Measurements from ENCODE around the gene PIGH.

DNA sequence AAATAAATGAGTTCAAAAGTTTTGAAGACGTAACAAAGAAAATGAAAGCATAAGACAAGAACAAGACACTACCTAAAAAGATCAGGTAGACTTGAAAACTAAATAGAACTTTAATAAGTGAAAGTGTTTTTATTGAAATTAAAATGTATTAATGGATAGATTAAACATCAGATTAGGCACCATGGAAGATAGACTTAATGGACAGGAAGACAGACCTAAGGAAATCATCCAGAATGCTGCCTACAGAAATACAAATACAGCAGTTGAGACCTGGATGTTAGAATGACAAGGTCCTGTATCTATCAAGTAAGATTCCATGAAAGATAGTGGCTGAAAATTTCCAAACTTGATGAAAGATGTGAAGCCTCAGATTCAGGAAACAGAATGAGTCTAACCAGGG lies 55.5 kb downstream of the PIGH start:
- TF ChIP-seq, protein P1, sequence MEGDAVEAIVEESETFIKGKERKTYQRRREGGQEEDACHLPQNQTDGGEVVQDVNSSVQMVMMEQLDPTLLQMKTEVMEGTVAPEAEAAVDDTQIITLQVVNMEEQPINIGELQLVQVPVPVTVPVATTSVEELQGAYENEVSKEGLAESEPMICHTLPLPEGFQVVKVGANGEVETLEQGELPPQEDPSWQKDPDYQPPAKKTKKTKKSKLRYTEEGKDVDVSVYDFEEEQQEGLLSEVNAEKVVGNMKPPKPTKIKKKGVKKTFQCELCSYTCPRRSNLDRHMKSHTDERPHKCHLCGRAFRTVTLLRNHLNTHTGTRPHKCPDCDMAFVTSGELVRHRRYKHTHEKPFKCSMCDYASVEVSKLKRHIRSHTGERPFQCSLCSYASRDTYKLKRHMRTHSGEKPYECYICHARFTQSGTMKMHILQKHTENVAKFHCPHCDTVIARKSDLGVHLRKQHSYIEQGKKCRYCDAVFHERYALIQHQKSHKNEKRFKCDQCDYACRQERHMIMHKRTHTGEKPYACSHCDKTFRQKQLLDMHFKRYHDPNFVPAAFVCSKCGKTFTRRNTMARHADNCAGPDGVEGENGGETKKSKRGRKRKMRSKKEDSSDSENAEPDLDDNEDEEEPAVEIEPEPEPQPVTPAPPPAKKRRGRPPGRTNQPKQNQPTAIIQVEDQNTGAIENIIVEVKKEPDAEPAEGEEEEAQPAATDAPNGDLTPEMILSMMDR (conservative IDR thresholded peaks at IDR 0.05; ENCODE audit: low read length) = no peak
- no peak for TF ChIP-seq EZH2phosphoT487 (IDR thresholded peaks at IDR 0.05; ENCODE audit: borderline replicate concordance)
